ENCODE measurements around the gene PDE9A. TPM values are rescaled to one million over a fixed set of nuclear protein-coding genes. Genes with fewer than 3 reads are reported as not detected.

The PDE9A gene
- total RNA-seq, 2 donors from 2014 or later: 45.9 to 62.4 TPM

DNA sequence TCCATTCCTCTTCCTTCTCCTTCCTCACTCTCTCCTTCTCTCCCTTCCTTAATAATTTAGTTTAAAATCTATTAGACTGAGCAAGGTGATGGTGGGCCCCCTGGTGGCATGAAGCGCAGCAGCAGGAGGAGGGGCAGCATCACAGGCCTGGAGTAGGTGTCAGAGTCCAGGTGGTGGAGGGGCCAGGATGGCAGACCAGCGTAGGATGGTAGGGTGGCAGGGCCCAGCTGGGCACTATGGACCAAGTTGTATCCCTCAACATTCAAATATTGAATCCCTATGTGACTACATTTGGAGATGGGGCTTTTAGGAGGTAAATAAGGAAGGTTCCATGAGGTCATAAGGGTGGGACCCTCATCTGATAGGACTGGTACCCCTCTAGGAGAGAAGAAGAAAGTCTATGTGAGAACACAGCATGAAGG is 164.9 kb downstream of the PDE9A start:
- Histone ChIP-seq H3K9ac (ENCODE audit: extremely low read depth, low read length, poor library complexity, severe bottlenecking) (no peak overlapping the region), H3K36me3 (ENCODE audit: control insufficient read depth, insufficient read depth, low read length) (peaks cover 59% of the 10 kb centered on the region), H3K27ac (ENCODE audit: low read depth, low read length) (no peak overlapping the region), H3K9me3 (ENCODE audit: control insufficient read depth, low read length) (peaks cover 59% of the 10 kb centered on the region), H3K27me3 (ENCODE audit: control insufficient read depth, insufficient read depth, low read length, poor library complexity, severe bottlenecking) (no peaks in the 10 kb centered on the region), H3K4me1 (ENCODE audit: control insufficient read depth, insufficient read depth, low read length) (no peaks in the 10 kb centered on the region), H3K4me3 (ENCODE audit: low read length) (no peak overlapping the region)
- 69 to 100% methylated on average over 1 to 2 of the region's 2 CpGs for WGBS, 2 experiments (ENCODE audit: insufficient coverage in 1 of 2, insufficient read length in 1 of 2)
- peaks cover 2% of the 10 kb centered on the region for H3K27me3 Mint-ChIP-seq (ENCODE audit: insufficient read depth)
- peaks cover 55% of the 10 kb centered on the region for H3K36me3 Mint-ChIP-seq (ENCODE audit: low read depth)
- no peak overlapping the region for H3K27ac Mint-ChIP-seq
- peaks cover 5% of the 10 kb centered on the region for H3K4me1 Mint-ChIP-seq
- peaks cover 56% of the 10 kb centered on the region for H3K9me3 Mint-ChIP-seq
- H3K4me3 Mint-ChIP-seq: no peak overlapping the region
- TF ChIP-seq, protein P1, sequence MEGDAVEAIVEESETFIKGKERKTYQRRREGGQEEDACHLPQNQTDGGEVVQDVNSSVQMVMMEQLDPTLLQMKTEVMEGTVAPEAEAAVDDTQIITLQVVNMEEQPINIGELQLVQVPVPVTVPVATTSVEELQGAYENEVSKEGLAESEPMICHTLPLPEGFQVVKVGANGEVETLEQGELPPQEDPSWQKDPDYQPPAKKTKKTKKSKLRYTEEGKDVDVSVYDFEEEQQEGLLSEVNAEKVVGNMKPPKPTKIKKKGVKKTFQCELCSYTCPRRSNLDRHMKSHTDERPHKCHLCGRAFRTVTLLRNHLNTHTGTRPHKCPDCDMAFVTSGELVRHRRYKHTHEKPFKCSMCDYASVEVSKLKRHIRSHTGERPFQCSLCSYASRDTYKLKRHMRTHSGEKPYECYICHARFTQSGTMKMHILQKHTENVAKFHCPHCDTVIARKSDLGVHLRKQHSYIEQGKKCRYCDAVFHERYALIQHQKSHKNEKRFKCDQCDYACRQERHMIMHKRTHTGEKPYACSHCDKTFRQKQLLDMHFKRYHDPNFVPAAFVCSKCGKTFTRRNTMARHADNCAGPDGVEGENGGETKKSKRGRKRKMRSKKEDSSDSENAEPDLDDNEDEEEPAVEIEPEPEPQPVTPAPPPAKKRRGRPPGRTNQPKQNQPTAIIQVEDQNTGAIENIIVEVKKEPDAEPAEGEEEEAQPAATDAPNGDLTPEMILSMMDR (conservative IDR thresholded peaks at IDR 0.05): peak; percentile 81
- peak; percentile 82 for DNase-seq

DNA sequence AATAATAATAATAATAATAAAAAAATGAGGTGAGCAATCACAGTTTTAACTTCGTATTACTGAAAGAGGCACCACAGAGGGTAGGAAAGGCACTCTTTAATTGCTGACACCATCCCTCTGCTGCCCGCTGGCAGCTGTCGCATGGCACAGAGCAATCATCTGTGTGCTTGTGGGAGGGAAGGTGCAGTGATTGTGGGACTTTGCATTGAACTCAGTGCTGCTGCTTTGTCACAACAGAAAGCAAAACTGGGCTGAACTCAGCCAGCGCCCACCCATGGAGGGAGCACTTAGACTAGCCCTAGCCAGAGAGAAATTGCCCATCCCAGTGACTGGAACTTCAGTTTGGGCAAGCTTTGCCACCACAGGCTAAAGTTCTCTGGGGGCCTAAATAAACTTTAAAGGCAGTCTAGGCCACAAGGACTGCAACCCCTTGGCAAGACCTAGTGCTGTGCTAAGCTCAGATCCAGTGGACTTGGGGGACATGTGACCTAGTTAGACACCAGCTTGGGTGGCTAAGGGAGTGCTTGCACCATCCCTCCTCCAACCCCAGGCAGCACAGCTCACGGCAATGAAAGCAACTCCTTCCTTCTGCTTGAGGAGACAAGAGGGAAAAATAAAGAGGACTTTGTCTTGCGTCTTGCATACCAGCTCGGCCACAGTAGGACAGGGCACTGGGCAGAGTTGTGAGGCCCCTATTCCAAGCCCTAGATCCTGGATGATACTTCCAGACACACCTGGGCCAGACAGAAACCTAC is 166.6 kb downstream of the PDE9A start:
- no peaks in the 10 kb centered on the region for H3K4me1 ChIP-seq (ENCODE audit: control insufficient read depth, insufficient read depth, low read length)
- H3K36me3 Mint-ChIP-seq (ENCODE audit: low read depth): peaks cover 48% of the 10 kb centered on the region
- H3K27ac Mint-ChIP-seq: no peak overlapping the region
- H3K4me3 Mint-ChIP-seq: no peak overlapping the region
- 94 to 100% methylated on average over 6 to 7 of the region's 7 CpGs for WGBS, 2 experiments (ENCODE audit: insufficient coverage in 1 of 2, insufficient read length in 1 of 2)
- peaks cover 5% of the 10 kb centered on the region for H3K4me1 Mint-ChIP-seq
- H3K9me3 Mint-ChIP-seq: peaks cover 48% of the 10 kb centered on the region
- peaks cover 54% of the 10 kb centered on the region for H3K36me3 ChIP-seq (ENCODE audit: control insufficient read depth, insufficient read depth, low read length)
- no peak overlapping the region for H3K4me3 ChIP-seq (ENCODE audit: low read length)
- H3K27ac ChIP-seq (ENCODE audit: low read depth, low read length): no peak overlapping the region
- DNase-seq: peak; percentile 41
- TF ChIP-seq, protein P1 (conservative IDR thresholded peaks at IDR 0.05): no peak
- H3K27me3 Mint-ChIP-seq (ENCODE audit: insufficient read depth): peaks cover 10% of the 10 kb centered on the region
- peaks cover 53% of the 10 kb centered on the region for H3K9me3 ChIP-seq (ENCODE audit: control insufficient read depth, low read length)
- H3K9ac ChIP-seq (ENCODE audit: extremely low read depth, low read length, poor library complexity, severe bottlenecking): no peak overlapping the region
- no peaks in the 10 kb centered on the region for H3K27me3 ChIP-seq (ENCODE audit: control insufficient read depth, insufficient read depth, low read length, poor library complexity, severe bottlenecking)

DNA sequence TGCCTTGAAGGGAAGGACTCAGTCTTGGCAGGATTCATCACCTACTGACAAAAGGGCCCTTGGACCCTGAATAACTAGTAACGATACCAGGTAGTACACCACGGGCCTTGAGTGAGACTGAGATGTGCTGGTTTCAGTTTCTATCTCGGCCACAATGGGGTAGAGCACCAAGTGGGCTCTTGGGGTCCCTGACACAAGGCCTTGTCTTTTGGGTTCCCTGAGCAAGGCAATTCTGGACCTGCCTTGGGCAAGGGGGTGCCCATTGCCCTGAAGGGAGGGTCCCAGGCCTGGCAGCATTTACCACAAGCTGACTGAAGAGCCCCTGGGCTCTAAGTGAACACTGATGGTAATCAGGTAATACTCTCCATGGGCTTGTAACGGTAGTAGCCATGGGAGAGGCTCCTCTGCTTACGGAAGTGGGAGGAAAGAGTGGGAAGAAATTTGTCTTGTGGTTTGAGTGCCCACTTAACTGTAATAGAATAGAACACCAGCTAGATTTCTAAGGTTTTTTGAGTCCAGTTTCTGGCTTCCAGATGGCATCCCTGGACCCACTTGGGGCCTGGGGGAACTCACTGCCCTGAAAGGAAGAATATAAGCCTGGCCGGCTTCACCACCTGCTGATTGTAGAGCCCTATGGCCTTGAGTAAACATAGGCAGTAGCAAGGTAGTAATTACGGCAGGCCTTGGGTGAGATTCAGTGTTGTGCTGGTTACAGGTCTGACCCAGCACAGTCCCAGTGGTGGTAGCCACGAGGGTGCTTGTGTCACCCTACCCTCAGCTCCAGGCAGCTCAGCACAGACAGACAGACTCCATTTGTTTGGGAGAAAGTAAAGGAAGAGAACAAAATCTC is 167.4 kb downstream of the PDE9A start:
- WGBS, 2 experiments (ENCODE audit: insufficient coverage in 1 of 2, insufficient read length in 1 of 2): 95 to 97% methylated on average over 7 to 8 of the region's 8 CpGs
- Mint-ChIP-seq H3K9me3 (peaks cover 48% of the 10 kb centered on the region), H3K27ac (no peak overlapping the region)

More for the DNA sequence above, 167.4 kb downstream of the PDE9A start:
- Histone ChIP-seq H3K4me3 (ENCODE audit: low read length) (no peak overlapping the region), H3K9me3 (ENCODE audit: control insufficient read depth, low read length) (peaks cover 51% of the 10 kb centered on the region), H3K9ac (ENCODE audit: extremely low read depth, low read length, poor library complexity, severe bottlenecking) (no peak overlapping the region), H3K36me3 (ENCODE audit: control insufficient read depth, insufficient read depth, low read length) (peaks cover 50% of the 10 kb centered on the region), H3K4me1 (ENCODE audit: control insufficient read depth, insufficient read depth, low read length) (no peaks in the 10 kb centered on the region), H3K27ac (ENCODE audit: low read depth, low read length) (no peak overlapping the region), H3K27me3 (ENCODE audit: control insufficient read depth, insufficient read depth, low read length, poor library complexity, severe bottlenecking) (no peaks in the 10 kb centered on the region)
- H3K36me3 Mint-ChIP-seq (ENCODE audit: low read depth): peaks cover 51% of the 10 kb centered on the region
- no peak overlapping the region for H3K4me3 Mint-ChIP-seq
- DNase-seq: no peak
- TF ChIP-seq, protein P1 (conservative IDR thresholded peaks at IDR 0.05): no peak
- peaks cover 18% of the 10 kb centered on the region for H3K27me3 Mint-ChIP-seq (ENCODE audit: insufficient read depth)
- peaks cover 5% of the 10 kb centered on the region for H3K4me1 Mint-ChIP-seq

Other genes with a start within 250 kb of the PDE9A start
- not detected for gene UBASH3A, start 249.7 kb upstream of the PDE9A start, total RNA-seq
- 1 to 10 TPM; 1.8 to 2.2 TPM for gene RSPH1, start 157.4 kb upstream of the PDE9A start, total RNA-seq
- gene SLC37A1, start 139.8 kb upstream of the PDE9A start, total RNA-seq: 10 to 100 TPM; 22.7 to 47.0 TPM
- gene WDR4, start 225.9 kb downstream of the PDE9A start, total RNA-seq: 10 to 100 TPM; 26.7 to 33.5 TPM
- gene NDUFV3, start 239.7 kb downstream of the PDE9A start, total RNA-seq: 10 to 100 TPM; 25.8 to 27.2 TPM